Epithelial cell of proximal tubule (primary cell): Measurements from ENCODE around the gene SAA1. TPM values are rescaled to one million over a fixed set of nuclear protein-coding genes. Genes with fewer than 3 reads are reported as not detected.

ENCODE experiments used
- DNase-seq: peaks from one replicate; pipeline ENCODE4 v3.0.0-alpha.2; 2011; ENCODE audit warnings: low read depth
- H3K4me3 ChIP-seq: 2 replicates; pipeline ENCODE4 v1.5.1; 2011; ENCODE audit warnings: low read depth, mild to moderate bottlenecking, low read length
- CTCF ChIP-seq: conservative IDR thresholded peaks from 2 replicates; pipeline ENCODE4 v1.5.1; 2012; ENCODE audit warnings: low read depth, mild to moderate bottlenecking, low read length
- total RNA-seq: library from RNA; depleted of rRNA; stranded (reverse); fragments of >200 nt; gene quantifications from 2 replicates; pipeline ENCODE4 v1.2.3, GENCODE V29; 2015

Gene SAA1
- total RNA-seq, 1 donor from 2014 or later: 69.7 TPM

- no peak for DNase-seq
- no peak for TF ChIP-seq CTCF
- H3K4me3 ChIP-seq: no peak overlapping the region
Observed at GRCh38 chr11:18312012-18312411, 45.9 kb downstream of the SAA1 start.

GRCh38 chr11:18312663-18313420 lies 46.8 kb downstream of the SAA1 start:
- TF ChIP-seq CTCF: no peak
- no peak for DNase-seq
- H3K4me3 ChIP-seq: no peak overlapping the region

GRCh38 chr11:18313965-18314763 lies 48.1 kb downstream of the SAA1 start:
- DNase-seq: no peak
- no peak for TF ChIP-seq CTCF
- H3K4me3 ChIP-seq: no peak overlapping the region

- no peak overlapping the region for H3K4me3 ChIP-seq
Observed at GRCh38 chr11:18314784-18315523, 48.9 kb downstream of the SAA1 start.

GRCh38 chr11:18315893-18316292 lies 49.8 kb downstream of the SAA1 start:
- no peak overlapping the region for H3K4me3 ChIP-seq
- no peak for DNase-seq
- TF ChIP-seq CTCF: no peak

More at GRCh38 chr11:18314784-18315523, 48.9 kb downstream of the SAA1 start:
- no peak for DNase-seq
- TF ChIP-seq CTCF: no peak

GRCh38 chr11:18317551-18317950 lies 51.5 kb downstream of the SAA1 start:
- no peak for DNase-seq
- no peak for TF ChIP-seq CTCF
- no peak overlapping the region for H3K4me3 ChIP-seq

Other genes with a start within 250 kb of the SAA1 start
- 0.07 TPM in 1 of 2 replicates, not detected in the other for gene TPH1, start 220.0 kb upstream of the SAA1 start, total RNA-seq
- gene SAAL1, start 160.2 kb upstream of the SAA1 start, total RNA-seq: 22.8 and 36.5 TPM in 2 replicates
- not detected in 2 replicates for gene MRGPRX3, start 133.7 kb upstream of the SAA1 start, total RNA-seq
- gene MRGPRX4, start 93.4 kb upstream of the SAA1 start, total RNA-seq: not detected in 2 replicates
- 0.22 and 2.8 TPM in 2 replicates for gene SAA4, start 29.5 kb upstream of the SAA1 start, total RNA-seq
- gene SAA2, start 17.6 kb upstream of the SAA1 start, total RNA-seq: 15.2 and 63.5 TPM in 2 replicates
- gene HPS5, start 55.9 kb downstream of the SAA1 start, total RNA-seq: 11.5 and 16.9 TPM in 2 replicates
- gene GTF2H1, start 56.3 kb downstream of the SAA1 start, total RNA-seq: 30.8 and 47.9 TPM in 2 replicates
- 1,254 and 1,671 TPM in 2 replicates for gene LDHA, start 128.3 kb downstream of the SAA1 start, total RNA-seq
- gene LDHC, start 146.1 kb downstream of the SAA1 start, total RNA-seq: not detected in 2 replicates
- not detected in 2 replicates for gene LDHAL6A, start 189.6 kb downstream of the SAA1 start, total RNA-seq